ENCODE measurements around the gene STEAP1B. TPM values are rescaled to one million over a fixed set of nuclear protein-coding genes. Genes with fewer than 3 reads are reported as not detected.
A peak's percentile ranks its signal among the peaks of the same experiment; 100 is the strongest.
"Not testable (repeated sequence)": the region's sequence is repeated elsewhere in the genome, so short reads cannot be mapped to it uniquely, and the experiment has no call there.

STEAP1B gene
- polyA plus RNA-seq (2013) = 0.34 TPM

GRCh38 chr7:22499888-22500689 lies at the start of gene STEAP1B:
TSS of gene STEAP1B (minus strand) at chr7:22500188. CDS start at chr7:22494855, 5,333 bp downstream.
- H3K36me3 ChIP-seq (ENCODE audit: control insufficient read depth in 4 of 4, insufficient read depth in 4 of 4, low read length in 3 of 4); POLR2A ChIA-PET; H3K27me3 ChIP-seq (replicated peaks in 2 of 5; ENCODE audit: control insufficient read depth in 4 of 5, insufficient read depth in 5 of 5, low read length in 4 of 5); H3K4me1 ChIP-seq (ENCODE audit: control extremely low read depth in 1 of 4, control insufficient read depth in 4 of 4, insufficient read depth in 4 of 4, low read length in 3 of 4); H3K9me3 ChIP-seq (ENCODE audit: control extremely low read depth in 1 of 5, control insufficient read depth in 4 of 5, insufficient read depth in 2 of 5, low read depth in 1 of 5, low read length in 4 of 5); H3K27ac ChIP-seq (ENCODE audit: insufficient read depth in 1 of 2, low read depth in 1 of 2, low read length in 2 of 2, poor library complexity in 1 of 2, severe bottlenecking in 2 of 2): not testable (repeated sequence)
- peak within 1 kb of the TSS in 3 of 7 experiments; percentile 19 to 59 (median 30) for H3K4me3 ChIP-seq (ENCODE audit: control insufficient read depth in 1 of 7, extremely low read depth in 1 of 7, insufficient read depth in 4 of 7, low read depth in 2 of 7, low read length in 6 of 7)
- 11% methylated on average over 50 of the region's 55 CpGs for WGBS (ENCODE audit: insufficient coverage)
- CTCF ChIA-PET = interaction anchor here (0.6 to 1.9 kb wide), 10 partner anchors 10 to 402 kb away, joined by 3 to 23 read pairs (median 3); no protein-coding TSS in a partner anchor
- DNase-seq = peak; percentile 86 to 91 (median 87)

- Histone ChIP-seq H3K4me1 (ENCODE audit: control extremely low read depth in 1 of 4, control insufficient read depth in 4 of 4, insufficient read depth in 4 of 4, low read length in 3 of 4) (peaks cover 0 to 9% (median 8%) of the 10 kb centered on the region in 4 experiments), H3K27me3 (replicated peaks in 2 of 5; ENCODE audit: control insufficient read depth in 4 of 5, insufficient read depth in 5 of 5, low read length in 4 of 5) (peaks cover 20 to 87% (median 35%) of the 10 kb centered on the region in 5 experiments), H3K27ac (ENCODE audit: insufficient read depth in 1 of 2, low read depth in 1 of 2, low read length in 2 of 2, poor library complexity in 1 of 2, severe bottlenecking in 2 of 2) (no peak overlapping the region), H3K9me3 (ENCODE audit: control extremely low read depth in 1 of 5, control insufficient read depth in 4 of 5, insufficient read depth in 2 of 5, low read depth in 1 of 5, low read length in 4 of 5) (peaks cover 0 to 2% (median 0%) of the 10 kb centered on the region in 5 experiments), H3K4me3 (ENCODE audit: control insufficient read depth in 1 of 7, extremely low read depth in 1 of 7, insufficient read depth in 4 of 7, low read depth in 2 of 7, low read length in 6 of 7) (no peak overlapping the region), H3K36me3 (ENCODE audit: control insufficient read depth in 4 of 4, insufficient read depth in 4 of 4, low read length in 3 of 4) (no peaks in the 10 kb centered on the region)
- DNase-seq = no peak
- CTCF ChIA-PET = interaction anchor here (0.7 kb wide), 1 partner anchor 830 kb away, joined by 4 read pairs; no protein-coding TSS in a partner anchor
- 93% methylated on average over 3 of the region's 5 CpGs for WGBS (ENCODE audit: insufficient coverage)
- POLR2A ChIA-PET = no interaction called here
These were observed 49.1 kb upstream of the STEAP1B start for GRCh38 chr7:22549051-22549450.

GRCh38 chr7:22548313-22548712 lies 48.3 kb upstream of the STEAP1B start:
- WGBS (ENCODE audit: insufficient coverage) = no CpG with 5 or more reads among the region's 1 CpG
- peaks cover 20 to 82% (median 35%) of the 10 kb centered on the region in 5 experiments for H3K27me3 ChIP-seq (replicated peaks in 2 of 5; ENCODE audit: control insufficient read depth in 4 of 5, insufficient read depth in 5 of 5, low read length in 4 of 5)
- H3K9me3 ChIP-seq (ENCODE audit: control extremely low read depth in 1 of 5, control insufficient read depth in 4 of 5, insufficient read depth in 2 of 5, low read depth in 1 of 5, low read length in 4 of 5) = peaks cover 0 to 2% (median 0%) of the 10 kb centered on the region in 5 experiments
- peaks cover 0 to 9% (median 8%) of the 10 kb centered on the region in 4 experiments for H3K4me1 ChIP-seq (ENCODE audit: control extremely low read depth in 1 of 4, control insufficient read depth in 4 of 4, insufficient read depth in 4 of 4, low read length in 3 of 4)
- ChIA-PET CTCF (no interaction called here), POLR2A (interaction anchor here (0.7 kb wide), 1 partner anchor 133 kb away, joined by 3 read pairs; no protein-coding TSS in a partner anchor)
- no peaks in the 10 kb centered on the region for H3K36me3 ChIP-seq (ENCODE audit: control insufficient read depth in 4 of 4, insufficient read depth in 4 of 4, low read length in 3 of 4)
- no peak overlapping the region for H3K4me3 ChIP-seq (ENCODE audit: control insufficient read depth in 1 of 7, extremely low read depth in 1 of 7, insufficient read depth in 4 of 7, low read depth in 2 of 7, low read length in 6 of 7)
- no peak for DNase-seq
- no peak overlapping the region for H3K27ac ChIP-seq (ENCODE audit: insufficient read depth in 1 of 2, low read depth in 1 of 2, low read length in 2 of 2, poor library complexity in 1 of 2, severe bottlenecking in 2 of 2)

GRCh38 chr7:22546769-22547168 lies 46.8 kb upstream of the STEAP1B start:
- peaks cover 0 to 9% (median 8%) of the 10 kb centered on the region in 4 experiments for H3K4me1 ChIP-seq (ENCODE audit: control extremely low read depth in 1 of 4, control insufficient read depth in 4 of 4, insufficient read depth in 4 of 4, low read length in 3 of 4)
- ChIA-PET CTCF (interaction anchor here (1.2 kb wide), 1 partner anchor 40 kb away, joined by 3 read pairs; no protein-coding TSS in a partner anchor), POLR2A (no interaction called here)
- DNase-seq = no peak
- no peak overlapping the region for H3K27ac ChIP-seq (ENCODE audit: insufficient read depth in 1 of 2, low read depth in 1 of 2, low read length in 2 of 2, poor library complexity in 1 of 2, severe bottlenecking in 2 of 2)
- peaks cover 0 to 2% (median 0%) of the 10 kb centered on the region in 5 experiments for H3K9me3 ChIP-seq (ENCODE audit: control extremely low read depth in 1 of 5, control insufficient read depth in 4 of 5, insufficient read depth in 2 of 5, low read depth in 1 of 5, low read length in 4 of 5)
- H3K27me3 ChIP-seq (replicated peaks in 2 of 5; ENCODE audit: control insufficient read depth in 4 of 5, insufficient read depth in 5 of 5, low read length in 4 of 5) = peaks cover 20 to 71% (median 29%) of the 10 kb centered on the region in 5 experiments
- no peak overlapping the region for H3K4me3 ChIP-seq (ENCODE audit: control insufficient read depth in 1 of 7, extremely low read depth in 1 of 7, insufficient read depth in 4 of 7, low read depth in 2 of 7, low read length in 6 of 7)
- WGBS (ENCODE audit: insufficient coverage) = no CpG with 5 or more reads among the region's 3 CpGs
- H3K36me3 ChIP-seq (ENCODE audit: control insufficient read depth in 4 of 4, insufficient read depth in 4 of 4, low read length in 3 of 4) = no peaks in the 10 kb centered on the region

GRCh38 chr7:22545529-22545928 lies 45.5 kb upstream of the STEAP1B start:
- CTCF ChIA-PET = no interaction called here
- 91% methylated on average over 1 of the region's 2 CpGs for WGBS (ENCODE audit: insufficient coverage)

GRCh38 chr7:22544245-22544644 lies 44.3 kb upstream of the STEAP1B start:
- 89% methylated on average over 1 of the region's 4 CpGs for WGBS (ENCODE audit: insufficient coverage)
- POLR2A ChIA-PET = no interaction called here

More at GRCh38 chr7:22545529-22545928, 45.5 kb upstream of the STEAP1B start:
- H3K36me3 ChIP-seq (ENCODE audit: control insufficient read depth in 4 of 4, insufficient read depth in 4 of 4, low read length in 3 of 4) = no peaks in the 10 kb centered on the region
- H3K27ac ChIP-seq (ENCODE audit: insufficient read depth in 1 of 2, low read depth in 1 of 2, low read length in 2 of 2, poor library complexity in 1 of 2, severe bottlenecking in 2 of 2) = no peak overlapping the region
- H3K9me3 ChIP-seq (ENCODE audit: control extremely low read depth in 1 of 5, control insufficient read depth in 4 of 5, insufficient read depth in 2 of 5, low read depth in 1 of 5, low read length in 4 of 5) = peaks cover 0 to 2% (median 0%) of the 10 kb centered on the region in 5 experiments
- no peak overlapping the region for H3K4me3 ChIP-seq (ENCODE audit: control insufficient read depth in 1 of 7, extremely low read depth in 1 of 7, insufficient read depth in 4 of 7, low read depth in 2 of 7, low read length in 6 of 7)
- POLR2A ChIA-PET = no interaction called here
- peaks cover 0 to 9% (median 8%) of the 10 kb centered on the region in 4 experiments for H3K4me1 ChIP-seq (ENCODE audit: control extremely low read depth in 1 of 4, control insufficient read depth in 4 of 4, insufficient read depth in 4 of 4, low read length in 3 of 4)
- peaks cover 11 to 58% (median 18%) of the 10 kb centered on the region in 5 experiments for H3K27me3 ChIP-seq (replicated peaks in 2 of 5; ENCODE audit: control insufficient read depth in 4 of 5, insufficient read depth in 5 of 5, low read length in 4 of 5)
- no peak for DNase-seq

GRCh38 chr7:22543169-22543568 lies 43.2 kb upstream of the STEAP1B start:
- POLR2A ChIA-PET = interaction anchor here (0.5 kb wide), 1 partner anchor 746 kb away, joined by 3 read pairs; no protein-coding TSS in a partner anchor
- no peak for DNase-seq
- no peak overlapping the region for H3K27ac ChIP-seq (ENCODE audit: insufficient read depth in 1 of 2, low read depth in 1 of 2, low read length in 2 of 2, poor library complexity in 1 of 2, severe bottlenecking in 2 of 2)
- CTCF ChIA-PET = interaction anchor here (2.1 kb wide), 1 partner anchor 17 kb away, joined by 7 read pairs; no protein-coding TSS in a partner anchor
- H3K9me3 ChIP-seq (ENCODE audit: control extremely low read depth in 1 of 5, control insufficient read depth in 4 of 5, insufficient read depth in 2 of 5, low read depth in 1 of 5, low read length in 4 of 5) = no peaks in the 10 kb centered on the region
- no peak overlapping the region for H3K4me3 ChIP-seq (ENCODE audit: control insufficient read depth in 1 of 7, extremely low read depth in 1 of 7, insufficient read depth in 4 of 7, low read depth in 2 of 7, low read length in 6 of 7)
- no peaks in the 10 kb centered on the region for H3K4me1 ChIP-seq (ENCODE audit: control extremely low read depth in 1 of 4, control insufficient read depth in 4 of 4, insufficient read depth in 4 of 4, low read length in 3 of 4)
- no peaks in the 10 kb centered on the region for H3K36me3 ChIP-seq (ENCODE audit: control insufficient read depth in 4 of 4, insufficient read depth in 4 of 4, low read length in 3 of 4)
- WGBS (ENCODE audit: insufficient coverage) = 100% methylated on average over 2 of the region's 7 CpGs
- peaks cover under 1 to 38% (median 3%) of the 10 kb centered on the region in 5 experiments for H3K27me3 ChIP-seq (replicated peaks in 2 of 5; ENCODE audit: control insufficient read depth in 4 of 5, insufficient read depth in 5 of 5, low read length in 4 of 5)

More at GRCh38 chr7:22544245-22544644, 44.3 kb upstream of the STEAP1B start:
- peaks cover 0 to 2% (median 0%) of the 10 kb centered on the region in 5 experiments for H3K9me3 ChIP-seq (ENCODE audit: control extremely low read depth in 1 of 5, control insufficient read depth in 4 of 5, insufficient read depth in 2 of 5, low read depth in 1 of 5, low read length in 4 of 5)
- no peak overlapping the region for H3K27ac ChIP-seq (ENCODE audit: insufficient read depth in 1 of 2, low read depth in 1 of 2, low read length in 2 of 2, poor library complexity in 1 of 2, severe bottlenecking in 2 of 2)
- peaks cover 5 to 45% (median 7%) of the 10 kb centered on the region in 5 experiments for H3K27me3 ChIP-seq (replicated peaks in 2 of 5; ENCODE audit: control insufficient read depth in 4 of 5, insufficient read depth in 5 of 5, low read length in 4 of 5)
- H3K4me3 ChIP-seq (ENCODE audit: control insufficient read depth in 1 of 7, extremely low read depth in 1 of 7, insufficient read depth in 4 of 7, low read depth in 2 of 7, low read length in 6 of 7) = no peak overlapping the region
- CTCF ChIA-PET = interaction anchor here (0.6 kb wide), 1 partner anchor 184 kb away, joined by 4 read pairs; no protein-coding TSS in a partner anchor
- H3K36me3 ChIP-seq (ENCODE audit: control insufficient read depth in 4 of 4, insufficient read depth in 4 of 4, low read length in 3 of 4) = no peaks in the 10 kb centered on the region
- no peak for DNase-seq
- H3K4me1 ChIP-seq (ENCODE audit: control extremely low read depth in 1 of 4, control insufficient read depth in 4 of 4, insufficient read depth in 4 of 4, low read length in 3 of 4) = no peaks in the 10 kb centered on the region
